Body of pancreas (tissue), 4 donors: ENCODE measurements around the gene SPINK8. TPM values are rescaled to one million over a fixed set of nuclear protein-coding genes. Genes with fewer than 3 reads are reported as not detected.

Experiments
- ATAC-seq: fragments of 150-250 bp; one replicate; pipeline ENCODE4 v1.9.1; 2016
- DNase-seq, 4 donors: peaks; one replicate each; pipeline ENCODE4 v3.0.0-alpha.2; 2019
- H3K27ac ChIP-seq, 4 donors: fragments of 200-600 bp; sonication (generic); 1 replicate in 3 of 4; 2 replicates in 1 of 4; pipeline versions ENCODE4 v1.5.1 to v1.6.1; 2016 to 2019; ENCODE audit warnings: mild to moderate bottlenecking in 1 of 4, mixed read lengths in 1 of 4, moderate library complexity in 1 of 4
- H3K27me3 ChIP-seq, 2 donors: fragments of 200-600 bp; sonication (generic); one replicate each; pipeline ENCODE4 v1.6.0; 2016; ENCODE audit warnings: mild to moderate bottlenecking in 1 of 2
- H3K36me3 ChIP-seq, 2 donors: fragments of 200-600 bp; sonication (generic); replicated peaks in 1 of 2; 2 replicates each; pipeline ENCODE4 v1.5.1; 2016; ENCODE audit warnings: low read depth in 2 of 2; ENCODE audit not compliant: insufficient read depth in 1 of 2
- H3K4me1 ChIP-seq: fragments of 200-600 bp; sonication (generic); one replicate; pipeline ENCODE4 v1.6.0; 2016
- H3K4me3 ChIP-seq, 2 donors: fragments of 200-600 bp; sonication (generic); 1 replicate in 1 of 2; 2 replicates in 1 of 2; pipeline ENCODE4 v1.5.1; 2016 to 2019
- H3K9me3 ChIP-seq, 3 donors: fragments of 200-600 bp; sonication (generic); 1 replicate in 2 of 3; 2 replicates in 1 of 3; pipeline ENCODE4 v1.5.1; 2016
- CTCF ChIP-seq, 7 experiments: fragments of 450-650 bp in 4 of 7; fragments of 200-600 bp in 3 of 7; sonication (generic) in 3 of 7; IDR thresholded peaks; one replicate each; pipeline ENCODE4 v1.5.1; 2016 to 2019; ENCODE audit warnings: antibody characterized with exemption in 7 of 7
- POLR2A ChIP-seq, 3 donors: fragments of 450-650 bp; IDR thresholded peaks; one replicate each; pipeline ENCODE4 v1.6.1; 2016; ENCODE audit warnings: antibody characterized with exemption in 3 of 3, mild to moderate bottlenecking in 2 of 3
- WGBS, 2 donors: methylation state at CpG; one replicate each; pipeline ENCODE4 v1.1.5; 2017; 5-methylcytosine and 5-hydroxymethylcytosine counted together
- intact Hi-C: fragments of 100-400 bp; cut with DNase I; formaldehyde crosslinking; loops from one replicate; pipeline ENCODE4 v1.15.1; 2023
- total RNA-seq, 2 donors: library from RNA; depleted of rRNA; stranded (reverse); fragments of >200 nt; gene quantifications; one replicate each; pipeline ENCODE4 v1.1.0, GENCODE V29; 2016

SPINK8 gene
- total RNA-seq, 2 donors from 2014 or later: not detected

- WGBS, 2 donors: 86 to 89% methylated on average over 4 of the region's 4 CpGs
- DNase-seq (no peak), ATAC-seq (no peak)
- Histone ChIP-seq H3K27ac (no peak overlapping the region), H3K36me3 (no peaks in the 10 kb centered on the region), H3K27me3 (no peaks in the 10 kb centered on the region), H3K4me3 (no peak overlapping the region), H3K9me3 (no peaks in the 10 kb centered on the region), H3K4me1 (no peaks in the 10 kb centered on the region)
- no peak for TF ChIP-seq POLR2A (IDR thresholded peaks at IDR 0.05)
- no peak for TF ChIP-seq CTCF (IDR thresholded peaks at IDR 0.05)
- intact Hi-C loops: no loop called here
These were observed 52.6 kb downstream of the SPINK8 start for GRCh38 chr3:48280881-48281280.

- Histone ChIP-seq H3K9me3 (no peaks in the 10 kb centered on the region), H3K27ac (no peak overlapping the region), H3K27me3 (no peaks in the 10 kb centered on the region), H3K4me3 (no peak overlapping the region), H3K4me1 (no peaks in the 10 kb centered on the region), H3K36me3 (no peaks in the 10 kb centered on the region)
- intact Hi-C loops: no loop called here
- DNase-seq (no peak), ATAC-seq (no peak)
- no peak for TF ChIP-seq POLR2A (IDR thresholded peaks at IDR 0.05)
- WGBS, 2 donors: 67 to 74% methylated on average over 4 of the region's 4 CpGs
These were observed 54.4 kb downstream of the SPINK8 start for GRCh38 chr3:48278884-48279559.

- H3K9me3 ChIP-seq: no peaks in the 10 kb centered on the region
These were observed 56.4 kb downstream of the SPINK8 start for GRCh38 chr3:48276911-48277641.

GRCh38 chr3:48275287-48276027, 58.0 kb downstream of the SPINK8 start:
- Histone ChIP-seq H3K36me3 (no peaks in the 10 kb centered on the region), H3K27ac (no peak overlapping the region), H3K27me3 (no peaks in the 10 kb centered on the region), H3K4me3 (no peak overlapping the region), H3K4me1 (peaks cover 18% of the 10 kb centered on the region), H3K9me3 (no peaks in the 10 kb centered on the region)
- intact Hi-C loops: loop anchor here (2.0 kb wide), 1 partner anchor 161 kb away; no protein-coding TSS in a partner anchor
- WGBS, 2 donors: 37 to 39% methylated on average over 8 of the region's 8 CpGs
- no peak for TF ChIP-seq CTCF (IDR thresholded peaks at IDR 0.05)
- no peak for TF ChIP-seq POLR2A (IDR thresholded peaks at IDR 0.05)
- ATAC-seq: no peak
- DNase-seq: no peak

More at GRCh38 chr3:48276911-48277641, 56.4 kb downstream of the SPINK8 start:
- intact Hi-C loops: no loop called here
- no peak for ATAC-seq
- Histone ChIP-seq H3K27me3 (no peaks in the 10 kb centered on the region), H3K36me3 (no peaks in the 10 kb centered on the region), H3K4me3 (no peak overlapping the region), H3K27ac (no peak overlapping the region), H3K4me1 (peaks cover 18% of the 10 kb centered on the region)
- no peak for DNase-seq
- 84 to 91% methylated on average over 7 of the region's 7 CpGs for WGBS, 2 donors
- no peak for TF ChIP-seq POLR2A (IDR thresholded peaks at IDR 0.05)
- no peak for TF ChIP-seq CTCF (IDR thresholded peaks at IDR 0.05)

GRCh38 chr3:48274452-48274851, 59.0 kb downstream of the SPINK8 start:
- Histone ChIP-seq H3K36me3 (no peaks in the 10 kb centered on the region), H3K4me1 (peaks cover 18% of the 10 kb centered on the region), H3K27me3 (no peaks in the 10 kb centered on the region), H3K9me3 (no peaks in the 10 kb centered on the region), H3K27ac (no peak overlapping the region), H3K4me3 (no peak overlapping the region)
- intact Hi-C loops: loop anchor here (2.0 kb wide), 1 partner anchor 162 kb away; no protein-coding TSS in a partner anchor
- ATAC-seq (no peak), DNase-seq (no peak)
- no peak for TF ChIP-seq POLR2A (IDR thresholded peaks at IDR 0.05)
- TF ChIP-seq CTCF (IDR thresholded peaks at IDR 0.05): no peak
- 74 to 87% methylated on average over 9 to 10 of the region's 10 CpGs for WGBS, 2 donors
